OCI-LY1 (cell line): ENCODE data around the gene FOXR2.

ENCODE experiments used
- CTCF ChIP-seq: fragments of 200-600 bp; sonication (generic), shearing (Covaris generic); IDR thresholded peaks from 2 replicates; pipeline ENCODE4 v1.5.1; 2017; ENCODE audit warnings: mild to moderate bottlenecking, antibody characterized with exemption, low read length, moderate library complexity, mixed read lengths
- EZH2 ChIP-seq: fragments of 200-600 bp; sonication (generic), shearing (Covaris generic); IDR thresholded peaks from 2 replicates; pipeline ENCODE4 v1.8.0; 2017; ENCODE audit warnings: borderline replicate concordance, mixed run types, mild to moderate bottlenecking, antibody characterized with exemption, low read length, moderate library complexity, mixed read lengths

- TF ChIP-seq EZH2 (no peak), CTCF (no peak)
Observed at GRCh38 chrX:55598333-55598732, 24.9 kb upstream of the FOXR2 start.
